Measurements from ENCODE around the gene MPZL1.

Gene MPZL1

DNA sequence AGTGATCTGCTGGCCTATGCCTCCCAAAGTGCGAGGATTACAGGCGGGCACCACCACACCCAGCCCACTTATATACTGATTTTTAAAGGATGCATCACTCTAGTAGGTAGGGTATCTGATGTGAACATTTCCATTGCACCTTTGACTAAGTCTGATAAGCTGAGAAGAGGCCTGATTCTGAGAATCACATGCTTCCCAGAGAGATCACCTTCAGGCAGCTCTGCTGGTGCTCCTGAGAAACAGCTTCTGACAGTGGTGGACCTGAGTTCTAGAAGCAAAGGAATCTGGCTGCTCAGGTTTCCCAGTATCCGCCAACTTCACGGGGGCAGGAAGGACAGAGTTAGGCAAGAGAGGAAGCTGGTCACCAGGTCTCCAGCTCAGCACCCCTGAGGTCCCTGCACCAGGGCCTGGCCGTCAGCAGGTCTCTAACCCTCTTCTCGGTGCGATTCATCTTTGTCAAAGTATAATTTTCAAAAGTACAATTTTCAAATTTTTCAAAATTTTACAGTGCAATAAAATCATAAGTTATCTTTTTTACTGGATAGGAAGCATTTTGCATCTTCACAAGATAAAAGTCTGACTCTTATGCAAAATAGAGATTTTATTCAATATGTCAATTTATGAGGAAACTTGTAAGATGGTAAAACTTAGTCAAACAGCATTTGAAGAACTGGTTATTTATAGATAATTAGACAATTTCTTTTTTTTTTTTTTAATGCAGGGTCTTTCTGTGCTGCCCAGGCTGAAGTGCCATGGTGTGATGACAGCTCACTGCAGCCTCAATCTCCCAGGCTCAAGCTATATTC lies 25.8 kb upstream of the MPZL1 start:
- no peak for DNase-seq (ENCODE audit: low spot score)

- DNase-seq (ENCODE audit: low spot score) = no peak
Observed at GRCh38 chr1:167697667-167698141, 24.1 kb upstream of the MPZL1 start.

DNA sequence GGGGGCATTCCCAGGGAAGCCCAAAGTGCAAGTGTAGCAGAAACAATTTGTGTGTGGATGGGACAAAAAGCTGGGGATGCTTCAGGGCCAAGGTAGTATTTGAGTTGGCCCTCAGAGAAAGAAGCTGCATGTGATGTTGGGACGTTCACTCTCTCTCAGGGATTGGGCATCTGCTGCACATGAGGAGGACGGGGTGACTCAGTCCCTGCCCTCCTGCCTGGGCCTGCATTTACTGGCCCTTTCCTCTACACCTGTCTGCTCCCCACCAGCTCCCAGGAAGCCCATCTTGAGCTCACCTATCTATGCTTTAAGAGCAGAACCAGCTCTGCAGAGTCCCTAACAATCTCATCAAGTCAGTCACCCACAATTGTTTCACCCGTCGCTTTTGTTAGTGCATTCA lies 23.5 kb upstream of the MPZL1 start:
- DNase-seq (ENCODE audit: low spot score) = no peak

DNA sequence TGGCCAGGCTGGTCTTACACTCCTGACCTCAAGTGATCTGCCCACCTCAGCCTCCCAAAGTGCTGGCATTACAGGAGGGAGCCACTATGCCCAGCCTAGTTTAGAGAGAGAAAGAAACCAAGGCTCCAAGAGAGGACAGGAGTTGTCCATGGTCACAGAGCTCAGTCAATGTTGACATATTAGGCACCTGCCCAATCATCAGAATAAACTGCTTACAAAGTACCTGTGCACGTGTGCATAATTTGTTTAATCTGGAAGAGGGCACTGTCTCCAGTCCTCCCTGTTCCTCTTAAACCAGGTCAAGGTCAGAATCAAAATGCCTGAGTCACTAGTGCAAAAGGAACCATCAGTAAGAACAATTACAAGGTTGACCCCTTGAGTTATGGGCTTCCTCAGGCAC lies 20.3 kb upstream of the MPZL1 start:
- no peak for DNase-seq (ENCODE audit: low spot score)

DNA sequence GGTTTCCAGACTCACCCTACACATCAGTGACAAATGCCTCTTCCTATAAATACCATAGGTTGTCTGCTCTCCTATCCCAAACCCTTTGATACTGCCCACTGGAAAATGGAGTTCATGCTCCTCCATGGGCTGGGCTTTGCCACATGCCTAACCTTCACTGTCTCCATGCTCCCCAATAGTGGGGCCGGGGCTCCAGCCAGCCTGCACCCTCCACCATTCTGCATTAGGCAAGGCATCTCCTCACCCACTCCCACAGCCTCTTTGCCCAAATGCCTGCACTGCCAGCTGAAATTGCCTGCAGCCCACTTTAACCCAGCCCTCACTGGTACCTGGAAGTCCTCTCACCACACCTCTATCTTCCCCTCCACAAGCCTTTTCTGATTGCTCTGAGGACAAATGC lies 18.2 kb upstream of the MPZL1 start:
- DNase-seq (ENCODE audit: low spot score) = no peak

GRCh38 chr1:167704715-167705114 lies 17.1 kb upstream of the MPZL1 start:
- no peak for DNase-seq (ENCODE audit: low spot score)

DNA sequence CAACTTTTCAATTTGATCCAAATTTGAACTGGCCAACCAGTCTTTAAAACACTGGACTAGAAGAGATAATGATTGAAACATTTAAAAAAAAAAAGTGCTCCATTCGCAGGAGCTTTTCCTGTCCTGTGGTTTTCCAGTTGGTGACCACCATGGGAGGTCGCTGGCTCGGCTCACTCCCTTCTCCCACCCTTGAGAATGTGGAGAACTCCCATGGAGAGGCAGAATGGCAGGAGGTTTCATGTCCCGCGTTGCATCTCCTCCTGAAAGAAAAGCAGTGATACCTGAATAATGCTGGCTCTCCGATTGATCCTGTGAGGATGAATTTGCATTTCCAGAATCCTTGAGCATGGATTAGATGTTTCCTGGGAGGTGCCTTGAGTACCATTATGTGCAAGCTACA lies 16.5 kb upstream of the MPZL1 start:
- no peak for DNase-seq (ENCODE audit: low spot score)

DNA sequence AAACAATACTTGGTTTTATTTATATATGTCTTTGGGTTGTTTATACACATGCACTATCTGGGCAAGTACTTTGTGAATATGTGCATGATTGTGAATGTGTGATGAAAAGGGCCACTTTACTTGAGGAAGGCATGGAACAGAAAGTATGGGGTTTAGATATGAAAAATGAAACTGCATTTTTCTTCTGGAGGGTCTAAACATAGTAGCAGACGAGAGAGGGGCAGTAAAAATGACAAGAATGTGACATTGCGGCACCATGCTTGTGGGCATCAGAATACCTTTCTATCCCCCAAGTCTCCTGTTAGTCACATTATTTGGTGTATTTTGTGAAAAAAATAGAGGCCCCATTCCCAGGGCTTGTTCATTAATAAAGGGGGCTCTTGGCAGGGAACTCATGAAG lies 15.4 kb upstream of the MPZL1 start:
- no peak for DNase-seq (ENCODE audit: low spot score)

- DNase-seq (ENCODE audit: low spot score) = no peak
Observed at GRCh38 chr1:167706931-167707877, 14.6 kb upstream of the MPZL1 start.

- DNase-seq (ENCODE audit: low spot score) = no peak
Observed at GRCh38 chr1:167707942-167708341, 13.8 kb upstream of the MPZL1 start.

GRCh38 chr1:167708940-167709389 lies 12.8 kb upstream of the MPZL1 start:
- DNase-seq (ENCODE audit: low spot score) = peak; percentile 87

DNA sequence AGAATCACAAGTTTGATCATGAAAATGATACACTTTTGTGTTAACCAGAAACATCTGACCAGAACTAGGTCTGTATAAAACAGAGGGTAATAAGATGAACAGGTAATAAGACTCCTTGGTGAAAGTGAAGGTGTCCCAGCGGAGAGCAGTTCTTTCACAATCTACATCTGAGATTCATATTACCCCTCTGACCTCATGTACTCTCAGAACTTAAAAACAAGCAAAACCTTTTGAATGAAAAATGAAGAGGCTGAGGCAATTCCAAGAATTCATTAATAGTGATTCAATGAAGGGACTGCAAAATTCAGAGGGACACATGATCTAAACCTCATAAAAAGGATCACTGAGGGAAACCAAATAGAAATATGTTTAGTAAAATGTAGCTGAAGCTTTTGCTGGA lies 10.9 kb upstream of the MPZL1 start:
- no peak for DNase-seq (ENCODE audit: low spot score)

DNA sequence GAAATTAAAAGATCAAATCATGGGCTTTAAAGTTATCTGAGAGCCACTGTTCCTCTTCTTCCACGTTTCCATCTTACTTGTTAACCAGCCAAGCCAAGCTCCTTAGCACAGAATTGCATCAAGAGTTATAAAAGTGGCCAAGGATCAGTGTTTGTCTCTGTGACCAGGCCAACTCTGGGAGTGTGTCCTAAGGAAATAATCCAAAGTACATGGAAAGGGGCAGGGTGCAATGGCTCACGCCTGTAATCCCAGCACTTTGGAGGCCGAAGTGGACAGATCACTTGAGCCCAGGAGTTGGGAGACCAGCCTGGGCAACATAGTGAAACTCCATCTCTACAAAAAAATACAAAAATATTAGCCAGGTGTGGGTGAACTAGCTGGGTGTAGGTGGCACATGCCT lies 10.0 kb upstream of the MPZL1 start:
- no peak for DNase-seq (ENCODE audit: low spot score)

GRCh38 chr1:167713330-167714081 lies 8.3 kb upstream of the MPZL1 start:
- no peak for DNase-seq (ENCODE audit: low spot score)

- no peak for DNase-seq (ENCODE audit: low spot score)
Observed at GRCh38 chr1:167714098-167714438, 7.7 kb upstream of the MPZL1 start.

DNA sequence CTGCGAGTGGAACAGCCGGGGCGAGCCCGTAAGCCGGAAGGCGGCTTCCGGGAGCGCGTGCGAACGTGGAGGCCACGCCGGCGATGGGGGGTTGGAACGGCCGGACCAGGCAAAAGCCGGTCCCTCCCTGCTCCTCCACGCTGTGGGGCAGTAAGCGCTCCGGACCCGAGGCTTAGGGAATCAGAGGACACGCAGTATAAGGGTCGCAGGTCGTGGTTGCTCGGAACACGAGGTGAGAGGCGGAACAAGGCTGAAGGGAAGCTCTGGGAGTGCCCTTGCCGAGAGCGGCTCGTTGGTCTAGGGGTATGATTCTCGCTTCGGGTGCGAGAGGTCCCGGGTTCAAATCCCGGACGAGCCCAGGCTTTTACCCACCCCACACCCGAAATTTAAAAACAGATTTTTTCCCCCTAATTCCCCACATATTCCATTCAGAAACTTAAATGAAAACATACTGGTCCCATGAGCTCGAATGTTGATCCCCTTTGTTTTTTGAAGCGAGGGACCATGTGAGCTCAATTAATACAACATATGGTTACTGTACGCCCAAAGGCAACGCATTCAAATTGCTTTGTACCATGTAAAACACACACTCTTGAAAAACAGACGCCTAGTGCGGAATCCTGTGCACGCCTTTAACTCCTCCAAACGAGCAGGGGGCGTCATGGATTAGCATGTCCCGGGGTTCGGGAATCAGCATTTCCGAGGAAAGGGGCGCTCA lies 7.2 kb upstream of the MPZL1 start:
- DNase-seq (ENCODE audit: low spot score) = peak; percentile 72

- peak; percentile 96 for DNase-seq (ENCODE audit: low spot score)
Observed at GRCh38 chr1:167715157-167715999, 6.4 kb upstream of the MPZL1 start.

DNA sequence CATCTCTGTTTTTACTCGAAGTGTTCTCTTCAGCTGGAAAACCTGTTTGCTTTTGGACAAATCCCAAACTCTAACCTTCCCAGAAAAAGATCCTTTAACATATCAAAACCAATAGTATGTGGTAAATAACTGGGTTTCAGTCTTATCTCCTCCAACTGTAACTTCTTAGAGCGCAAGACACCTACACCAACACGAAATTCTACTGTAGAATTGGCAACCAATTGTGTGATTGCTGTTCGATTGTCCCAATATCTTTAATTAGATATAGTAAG lies 5.8 kb upstream of the MPZL1 start:
- no peak for DNase-seq (ENCODE audit: low spot score)

DNA sequence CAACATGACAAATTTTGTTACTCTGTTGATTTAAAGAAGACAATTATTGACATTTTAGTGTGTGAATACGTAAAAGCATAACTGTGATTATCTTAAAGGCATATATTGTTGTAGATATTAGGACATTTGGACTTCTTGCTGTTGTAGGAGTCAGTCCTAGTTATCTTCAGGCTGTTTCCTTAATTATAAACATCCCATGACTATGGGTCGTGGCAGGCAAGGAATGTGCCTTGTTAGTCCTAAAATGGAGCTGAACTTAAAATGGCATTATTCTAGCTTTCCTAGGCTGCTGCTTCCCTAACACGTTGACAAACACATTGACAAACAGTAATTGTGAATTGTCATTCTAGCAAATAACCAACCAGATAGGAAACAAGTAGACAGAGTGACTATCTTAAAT lies 4.4 kb upstream of the MPZL1 start:
- DNase-seq (ENCODE audit: low spot score) = no peak

GRCh38 chr1:167718914-167719691 lies 2.7 kb upstream of the MPZL1 start:
- no peak for DNase-seq (ENCODE audit: low spot score)
